Measurements from ENCODE around the gene ZNF500. TPM values are rescaled to one million over a fixed set of nuclear protein-coding genes. Genes with fewer than 3 reads are reported as not detected.

ZNF500 gene
- total and polyA plus RNA-seq, 2 donors (not counting 1 experiment from before 2014, with no cell fraction given): 3.1 to 7.1 TPM

DNA sequence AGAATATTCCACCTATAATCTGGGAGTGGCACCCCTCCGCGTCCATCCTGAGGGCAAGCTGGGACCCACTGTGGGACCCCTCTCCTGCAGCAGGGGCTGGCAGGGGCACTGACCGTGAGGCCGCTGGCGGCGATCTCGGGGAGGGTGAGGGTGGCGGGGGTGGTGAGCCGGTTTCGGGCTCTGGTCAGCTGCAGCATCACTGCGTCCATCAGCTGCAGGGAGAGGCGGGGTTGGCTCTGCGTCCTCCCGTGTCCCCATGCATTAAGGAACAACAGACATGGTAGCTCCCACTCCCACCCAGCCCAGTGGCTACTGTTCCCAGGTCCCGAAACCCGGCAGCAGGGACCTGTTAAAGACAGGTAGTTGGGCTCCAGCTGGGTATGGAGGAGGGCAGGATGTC is 31.5 kb upstream of the ZNF500 start:
- no peaks in the 10 kb centered on the region for H4K20me1 ChIP-seq (ENCODE audit: control insufficient read depth, extremely low read depth, insufficient read depth, low read length)
- no peaks in the 10 kb centered on the region for H3K9me3 ChIP-seq (ENCODE audit: control insufficient read depth, insufficient read depth, low read depth, low read length)
- no peak overlapping the region for H3K4me3 ChIP-seq (replicated peaks in 1 of 4; ENCODE audit: control extremely low read depth in 1 of 4, insufficient read depth in 1 of 4, low read depth in 3 of 4, low read length in 4 of 4)
- no peaks in the 10 kb centered on the region for H3K27me3 ChIP-seq (ENCODE audit: control insufficient read depth, insufficient read depth, low read length)
- peaks cover 2% of the 10 kb centered on the region for H3K4me1 ChIP-seq (ENCODE audit: control insufficient read depth, extremely low read depth, insufficient read depth, low read length)
- TF ChIP-seq EZH2 (IDR thresholded peaks at IDR 0.05; ENCODE audit: low read length, missing control alignments) (no peak), CTCF (conservative IDR thresholded peaks at IDR 0.05 in 1 of 2, IDR thresholded peaks at IDR 0.05 in 1 of 2; ENCODE audit: low read depth in 1 of 2, low read length in 2 of 2) (no peak)
- H3K36me3 ChIP-seq (ENCODE audit: control insufficient read depth, insufficient read depth, low read length): no peaks in the 10 kb centered on the region
- no peak overlapping the region for H3K4me2 ChIP-seq (ENCODE audit: extremely low read depth, insufficient read depth, low read length)
- H3K27ac ChIP-seq (ENCODE audit: insufficient read depth, low read length): no peak overlapping the region
- DNase-seq (ENCODE audit: low read depth in 2 of 2): no peak
- H3K79me2 ChIP-seq (ENCODE audit: control insufficient read depth, insufficient read depth, low read length): no peaks in the 10 kb centered on the region
- H2AFZ ChIP-seq (ENCODE audit: low read length): no peak overlapping the region
- H3K9ac ChIP-seq (ENCODE audit: insufficient read depth, low read length): no peak overlapping the region

GRCh38 chr16:4797805-4798252 is 30.9 kb upstream of the ZNF500 start:
- H3K79me2 ChIP-seq (ENCODE audit: control insufficient read depth, insufficient read depth, low read length): no peaks in the 10 kb centered on the region
- H4K20me1 ChIP-seq (ENCODE audit: control insufficient read depth, extremely low read depth, insufficient read depth, low read length): no peaks in the 10 kb centered on the region
- no peak overlapping the region for H3K9ac ChIP-seq (ENCODE audit: insufficient read depth, low read length)
- no peak overlapping the region for H2AFZ ChIP-seq (ENCODE audit: low read length)
- no peaks in the 10 kb centered on the region for H3K9me3 ChIP-seq (ENCODE audit: control insufficient read depth, insufficient read depth, low read depth, low read length)
- no peak overlapping the region for H3K4me3 ChIP-seq (replicated peaks in 1 of 4; ENCODE audit: control extremely low read depth in 1 of 4, insufficient read depth in 1 of 4, low read depth in 3 of 4, low read length in 4 of 4)
- H3K4me2 ChIP-seq (ENCODE audit: extremely low read depth, insufficient read depth, low read length): no peak overlapping the region
- no peak overlapping the region for H3K27ac ChIP-seq (ENCODE audit: insufficient read depth, low read length)
- no peak for DNase-seq (ENCODE audit: low read depth in 2 of 2)
- TF ChIP-seq CTCF (conservative IDR thresholded peaks at IDR 0.05 in 1 of 2, IDR thresholded peaks at IDR 0.05 in 1 of 2; ENCODE audit: low read depth in 1 of 2, low read length in 2 of 2): no peak
- no peak for TF ChIP-seq EZH2 (IDR thresholded peaks at IDR 0.05; ENCODE audit: low read length, missing control alignments)
- peaks cover 2% of the 10 kb centered on the region for H3K4me1 ChIP-seq (ENCODE audit: control insufficient read depth, extremely low read depth, insufficient read depth, low read length)
- no peaks in the 10 kb centered on the region for H3K36me3 ChIP-seq (ENCODE audit: control insufficient read depth, insufficient read depth, low read length)
- no peaks in the 10 kb centered on the region for H3K27me3 ChIP-seq (ENCODE audit: control insufficient read depth, insufficient read depth, low read length)

GRCh38 chr16:4796982-4797804 is 30.2 kb upstream of the ZNF500 start:
- Histone ChIP-seq H3K27me3 (ENCODE audit: control insufficient read depth, insufficient read depth, low read length) (no peaks in the 10 kb centered on the region), H3K4me1 (ENCODE audit: control insufficient read depth, extremely low read depth, insufficient read depth, low read length) (peaks cover 2% of the 10 kb centered on the region), H3K9me3 (ENCODE audit: control insufficient read depth, insufficient read depth, low read depth, low read length) (no peaks in the 10 kb centered on the region), H3K4me3 (replicated peaks in 1 of 4; ENCODE audit: control extremely low read depth in 1 of 4, insufficient read depth in 1 of 4, low read depth in 3 of 4, low read length in 4 of 4) (no peak overlapping the region), H3K9ac (ENCODE audit: insufficient read depth, low read length) (no peak overlapping the region), H3K36me3 (ENCODE audit: control insufficient read depth, insufficient read depth, low read length) (no peaks in the 10 kb centered on the region), H4K20me1 (ENCODE audit: control insufficient read depth, extremely low read depth, insufficient read depth, low read length) (no peaks in the 10 kb centered on the region), H3K79me2 (ENCODE audit: control insufficient read depth, insufficient read depth, low read length) (no peaks in the 10 kb centered on the region), H3K4me2 (ENCODE audit: extremely low read depth, insufficient read depth, low read length) (no peak overlapping the region), H2AFZ (ENCODE audit: low read length) (no peak overlapping the region), H3K27ac (ENCODE audit: insufficient read depth, low read length) (no peak overlapping the region)
- no peak for TF ChIP-seq EZH2 (IDR thresholded peaks at IDR 0.05; ENCODE audit: low read length, missing control alignments)
- TF ChIP-seq CTCF (conservative IDR thresholded peaks at IDR 0.05 in 1 of 2, IDR thresholded peaks at IDR 0.05 in 1 of 2; ENCODE audit: low read depth in 1 of 2, low read length in 2 of 2): no peak
- no peak for DNase-seq (ENCODE audit: low read depth in 2 of 2)
